ENCODE measurements around the gene NRN1L. TPM values are rescaled to one million over a fixed set of nuclear protein-coding genes. Genes with fewer than 3 reads are reported as not detected.
"Not testable (repeated sequence)": the region's sequence is repeated elsewhere in the genome, so short reads cannot be mapped to it uniquely, and the experiment has no call there.

NRN1L gene
- 1.6 TPM for total RNA-seq

GRCh38 chr16:67884684-67885083, at the start of gene NRN1L:
NRN1L (plus strand) TSS chr16:67884885; CDS start chr16:67884904, 19 bp downstream.
- peak; percentile 97 for ATAC-seq
- DNase-seq (ENCODE audit: low spot score) = peak; percentile 94
- intact Hi-C loops (cut with DNase I) = loop anchor here (5.0 kb wide), 1 partner anchor 43 kb away; no protein-coding TSS in a partner anchor

DNA sequence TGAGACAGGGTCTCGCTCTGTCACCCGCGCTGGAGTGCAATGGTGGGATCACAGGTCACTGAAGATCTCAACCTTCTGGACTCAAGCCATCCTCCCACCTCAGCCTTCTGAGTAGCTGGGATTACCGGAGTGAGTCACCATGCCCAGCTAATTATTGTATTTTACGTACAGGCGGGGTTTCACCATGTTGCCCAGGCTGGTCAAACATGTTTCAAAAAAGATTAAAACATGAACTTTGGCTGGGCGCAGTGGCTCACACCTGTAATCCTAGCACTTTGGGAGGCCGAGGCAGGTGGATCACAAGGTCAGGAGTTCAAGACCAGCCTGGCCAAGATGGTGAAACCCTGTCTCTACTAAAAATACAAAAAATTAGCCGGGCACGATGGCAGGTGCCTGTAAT, 47.5 kb upstream of the NRN1L start:
- intact Hi-C loops (cut with DNase I); DNase-seq (ENCODE audit: low spot score); ATAC-seq: not testable (repeated sequence)

GRCh38 chr16:67837811-67838210, 46.9 kb upstream of the NRN1L start:
- no peak for DNase-seq (ENCODE audit: low spot score)
- intact Hi-C loops (cut with DNase I) = no loop called here
- ATAC-seq = no peak

DNA sequence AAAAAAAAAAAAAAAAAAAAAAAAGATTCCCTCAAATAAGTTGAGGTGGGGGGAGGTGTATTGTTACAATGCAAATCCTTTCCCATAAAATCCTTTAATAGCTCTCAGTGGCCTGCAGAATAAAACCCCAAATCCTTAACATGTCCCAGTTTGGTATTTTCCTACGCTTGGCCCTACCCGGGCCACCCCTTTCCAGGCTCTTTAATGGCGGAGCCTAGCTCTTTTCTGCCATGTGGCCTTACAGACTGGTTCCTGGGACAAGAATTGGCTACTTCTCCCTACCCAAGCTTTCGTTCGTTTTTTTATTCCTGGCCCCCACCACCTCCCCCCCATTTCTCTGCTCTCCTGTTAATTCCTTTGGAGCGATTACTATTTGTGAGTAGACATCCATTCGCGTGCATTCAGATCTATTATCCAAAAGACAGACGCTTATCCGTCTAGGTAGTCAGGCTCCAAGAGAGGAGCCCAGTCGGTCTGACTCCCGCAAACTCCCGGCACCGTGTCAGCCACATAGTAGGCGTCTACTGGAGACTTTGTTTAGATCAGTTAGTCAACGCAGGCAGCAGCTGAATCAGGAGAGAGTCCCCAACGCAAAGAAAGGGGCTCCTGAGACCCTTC, 43.4 kb upstream of the NRN1L start:
- no peak for DNase-seq (ENCODE audit: low spot score)
- intact Hi-C loops (cut with DNase I) = no loop called here
- peak; percentile 0 for ATAC-seq

DNA sequence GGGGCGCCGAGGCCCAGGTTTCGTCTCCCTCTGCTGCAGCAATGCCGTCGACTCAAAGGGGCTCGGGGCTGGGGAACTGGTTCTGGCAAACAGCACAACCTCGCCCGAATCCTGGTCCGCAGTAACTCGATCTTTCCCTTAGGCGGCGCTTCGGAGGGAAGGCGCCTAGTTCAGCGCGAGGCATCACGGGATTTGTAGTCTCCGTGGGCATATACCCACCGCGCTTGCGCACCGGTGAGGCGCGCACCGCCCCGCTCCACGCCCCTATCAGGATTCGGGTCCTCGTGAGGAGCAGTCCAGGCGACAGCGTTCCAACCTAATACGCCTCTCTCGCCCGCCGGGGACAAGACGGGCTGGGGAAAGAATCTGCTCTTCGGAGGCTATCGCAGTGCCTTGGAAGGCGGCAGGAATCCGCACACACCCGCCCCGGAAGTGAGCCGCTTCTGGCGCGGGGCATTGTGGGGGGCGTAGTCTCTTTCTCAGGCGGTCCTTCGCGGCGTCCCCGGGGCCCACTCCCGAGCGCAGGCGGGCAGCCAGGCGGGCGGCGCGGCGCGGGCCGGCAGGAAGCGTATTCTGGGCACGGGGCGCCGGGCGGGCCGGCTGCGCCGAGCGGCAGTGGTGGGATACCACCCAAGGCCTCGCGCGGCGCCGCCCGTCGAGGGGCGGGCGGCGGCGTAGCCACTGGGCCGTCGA, 42.7 kb upstream of the NRN1L start, which contains the start of gene THAP11:
TSS of gene THAP11 (plus strand) at position 505 of the 693 bp plus-strand sequence. CDS start 235 bp downstream, outside the sequence.
- intact Hi-C loops (cut with DNase I) = no loop called here
- DNase-seq (ENCODE audit: low spot score) = peak; percentile 96
- peak; percentile 88 for ATAC-seq

DNA sequence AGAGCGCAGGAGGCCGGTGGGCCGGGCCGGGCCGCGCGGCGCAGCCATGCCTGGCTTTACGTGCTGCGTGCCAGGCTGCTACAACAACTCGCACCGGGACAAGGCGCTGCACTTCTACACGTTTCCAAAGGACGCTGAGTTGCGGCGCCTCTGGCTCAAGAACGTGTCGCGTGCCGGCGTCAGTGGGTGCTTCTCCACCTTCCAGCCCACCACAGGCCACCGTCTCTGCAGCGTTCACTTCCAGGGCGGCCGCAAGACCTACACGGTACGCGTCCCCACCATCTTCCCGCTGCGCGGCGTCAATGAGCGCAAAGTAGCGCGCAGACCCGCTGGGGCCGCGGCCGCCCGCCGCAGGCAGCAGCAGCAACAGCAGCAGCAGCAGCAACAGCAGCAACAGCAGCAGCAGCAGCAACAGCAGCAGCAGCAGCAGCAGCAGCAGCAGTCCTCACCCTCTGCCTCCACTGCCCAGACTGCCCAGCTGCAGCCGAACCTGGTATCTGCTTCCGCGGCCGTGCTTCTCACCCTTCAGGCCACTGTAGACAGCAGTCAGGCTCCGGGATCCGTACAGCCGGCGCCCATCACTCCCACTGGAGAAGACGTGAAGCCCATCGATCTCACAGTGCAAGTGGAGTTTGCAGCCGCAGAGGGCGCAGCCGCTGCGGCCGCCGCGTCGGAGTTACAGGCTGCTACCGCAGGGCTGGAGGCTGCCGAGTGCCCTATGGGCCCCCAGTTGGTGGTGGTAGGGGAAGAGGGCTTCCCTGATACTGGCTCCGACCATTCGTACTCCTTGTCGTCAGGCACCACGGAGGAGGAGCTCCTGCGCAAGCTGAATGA, 42.0 kb upstream of the NRN1L start:
- ATAC-seq (no peak), DNase-seq (ENCODE audit: low spot score) (peak; percentile 75)
- intact Hi-C loops (cut with DNase I) = no loop called here

DNA sequence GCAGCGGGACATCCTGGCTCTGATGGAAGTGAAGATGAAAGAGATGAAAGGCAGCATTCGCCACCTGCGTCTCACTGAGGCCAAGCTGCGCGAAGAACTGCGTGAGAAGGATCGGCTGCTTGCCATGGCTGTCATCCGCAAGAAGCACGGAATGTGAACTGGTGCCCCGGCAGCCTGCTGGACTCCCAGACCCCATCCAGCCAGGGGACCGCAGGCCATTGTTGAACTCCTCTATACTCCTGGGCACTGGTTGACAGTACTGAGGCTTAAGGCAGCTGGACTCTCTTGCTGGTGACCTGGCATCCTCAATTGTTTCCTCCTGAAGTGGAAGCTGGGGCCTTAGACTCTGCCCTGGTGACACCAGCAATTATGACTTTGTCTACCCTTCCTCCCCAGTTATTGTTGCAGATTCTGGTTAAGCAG, 41.3 kb upstream of the NRN1L start:
- DNase-seq (ENCODE audit: low spot score) (no peak), ATAC-seq (no peak)
- intact Hi-C loops (cut with DNase I) = no loop called here

DNA sequence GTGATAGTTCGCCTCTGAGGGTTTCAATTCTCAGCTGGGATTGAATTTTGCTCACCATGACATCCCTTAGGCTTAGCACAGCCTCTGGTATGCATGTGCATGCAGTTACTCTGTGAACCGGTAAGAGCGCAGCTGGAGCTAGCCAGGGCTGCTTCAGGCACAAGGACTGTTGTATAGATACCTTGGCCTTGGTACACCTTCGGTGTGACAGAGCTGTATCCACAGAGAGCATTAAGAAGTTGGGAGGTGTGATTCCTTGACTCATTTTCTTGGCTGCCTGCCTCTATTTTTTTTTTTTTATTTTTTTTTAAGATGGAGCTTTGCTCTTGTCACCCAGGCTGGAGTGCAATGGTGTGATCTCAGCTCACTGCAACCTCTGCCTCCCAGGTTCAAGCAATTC, 40.2 kb upstream of the NRN1L start:
- intact Hi-C loops (cut with DNase I) = no loop called here

GRCh38 chr16:67845291-67846062, 39.2 kb upstream of the NRN1L start:
- DNase-seq (ENCODE audit: low spot score) = no peak
- intact Hi-C loops (cut with DNase I) = no loop called here
- ATAC-seq = no peak

More for the DNA sequence above, 40.2 kb upstream of the NRN1L start:
- DNase-seq (ENCODE audit: low spot score) (no peak), ATAC-seq (no peak)

DNA sequence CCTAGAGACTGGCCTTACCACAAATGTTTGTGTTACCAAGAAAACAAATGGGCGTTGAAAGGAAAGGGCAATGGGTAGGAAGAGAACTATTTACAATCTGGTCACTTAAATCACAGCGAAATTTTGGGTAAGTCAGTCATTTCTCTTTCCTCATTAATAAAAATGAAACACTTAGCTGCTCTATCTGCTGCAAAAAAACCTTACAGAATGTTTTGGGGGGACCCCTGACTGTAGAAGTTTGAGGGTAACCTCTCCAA, 38.7 kb upstream of the NRN1L start:
- ATAC-seq = no peak

DNA sequence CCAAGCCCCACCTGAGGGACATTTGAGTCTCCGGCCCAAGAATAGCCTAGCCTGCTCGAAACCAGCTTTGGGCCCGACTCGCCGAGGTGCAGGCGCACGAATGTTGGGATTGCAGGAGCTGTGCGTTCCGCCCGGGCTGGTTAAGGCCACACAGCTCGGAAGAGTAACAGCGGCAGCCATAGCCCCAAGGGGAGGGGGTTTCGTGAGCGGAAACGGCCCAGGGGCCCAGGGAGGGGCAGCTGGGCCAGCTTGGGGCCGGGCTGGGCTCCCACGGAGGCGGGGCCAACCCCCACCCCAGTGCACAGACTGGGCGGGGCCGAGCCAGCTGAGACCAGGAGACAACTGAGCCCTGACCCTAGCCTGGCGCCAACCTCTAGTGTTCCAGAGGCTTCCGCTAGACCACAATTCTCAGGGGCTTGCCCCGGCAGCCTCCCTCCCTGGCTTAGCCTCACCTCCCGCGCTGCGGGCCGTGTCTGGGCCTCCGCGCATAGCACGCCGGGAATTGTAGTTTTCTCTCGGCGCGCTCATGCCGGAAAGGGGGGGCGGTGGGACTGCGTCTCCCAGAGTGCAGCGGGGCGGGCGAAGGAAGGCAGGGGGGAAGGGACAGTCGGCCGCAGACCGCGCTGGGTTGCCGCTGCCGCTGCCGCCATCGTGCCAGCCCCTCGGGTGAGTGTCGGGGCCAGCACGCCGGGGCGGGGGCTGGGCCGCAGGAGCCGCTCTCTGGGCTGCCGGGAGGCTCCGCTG, 38.2 kb upstream of the NRN1L start, which contains the start of gene NUTF2:
TSS of gene NUTF2 (plus strand) at position 614 of the 744 bp plus-strand sequence. CDS start 18,198 bp downstream, outside the sequence.
- ATAC-seq = peak; percentile 91
- DNase-seq (ENCODE audit: low spot score) = peak; percentile 97
- intact Hi-C loops (cut with DNase I) = no loop called here

More for the DNA sequence above, 38.7 kb upstream of the NRN1L start:
- no peak for DNase-seq (ENCODE audit: low spot score)
- intact Hi-C loops (cut with DNase I) = no loop called here

- DNase-seq (ENCODE audit: low spot score) (peak; percentile 73), ATAC-seq (peak; percentile 18)
- intact Hi-C loops (cut with DNase I) = no loop called here
Observed at GRCh38 chr16:67847064-67847861, 37.4 kb upstream of the NRN1L start, which contains the start of gene CENPT. CENPT (minus strand) TSS chr16:67847693; CDS start chr16:67833859, 13,834 bp downstream.

DNA sequence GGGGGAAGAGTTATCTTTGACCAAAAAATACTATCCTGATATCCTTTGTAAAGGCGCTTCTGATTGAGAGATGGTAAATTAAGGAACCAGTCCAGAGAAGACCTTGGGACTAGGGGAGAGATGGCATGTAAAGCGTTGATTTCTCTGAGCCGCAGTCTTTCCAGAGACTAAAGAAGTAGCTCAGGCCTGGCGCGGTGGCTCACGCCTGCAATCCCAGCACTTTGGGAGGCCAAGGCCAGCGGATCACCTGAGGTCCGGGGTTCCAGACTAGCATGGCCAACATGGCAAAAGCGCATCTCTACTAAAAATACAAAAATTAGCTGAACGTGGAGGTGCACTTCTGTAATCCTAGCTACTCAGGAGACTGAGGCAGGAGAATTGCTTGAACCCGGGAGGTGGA, 36.6 kb upstream of the NRN1L start:
- ATAC-seq (no peak), DNase-seq (ENCODE audit: low spot score) (no peak)
- intact Hi-C loops (cut with DNase I) = no loop called here

DNA sequence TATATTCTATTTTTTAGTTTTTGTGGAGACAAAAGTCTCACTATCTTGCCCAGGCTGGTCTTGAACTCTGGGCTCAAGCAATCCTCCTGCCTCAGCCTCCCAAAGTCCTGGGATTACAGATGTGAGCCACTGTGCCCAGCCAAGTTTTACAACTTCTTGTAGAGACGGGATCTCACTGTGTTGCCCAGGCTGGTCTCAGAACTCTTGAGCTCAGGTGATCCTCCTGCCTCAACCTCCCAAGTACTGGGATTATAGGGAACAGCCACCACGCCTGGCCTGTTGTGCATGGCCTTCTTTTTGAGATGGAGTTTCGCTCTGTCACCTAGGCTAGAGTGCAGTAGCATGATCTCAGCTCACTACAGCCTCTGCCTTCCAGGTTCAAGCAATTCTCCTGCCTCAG, 31.0 kb upstream of the NRN1L start:
- intact Hi-C loops (cut with DNase I) = no loop called here
- DNase-seq (ENCODE audit: low spot score) (no peak), ATAC-seq (no peak)

GRCh38 chr16:67855789-67856188, 28.9 kb upstream of the NRN1L start:
- ATAC-seq = no peak
- DNase-seq (ENCODE audit: low spot score) = no peak
- intact Hi-C loops (cut with DNase I) = no loop called here

DNA sequence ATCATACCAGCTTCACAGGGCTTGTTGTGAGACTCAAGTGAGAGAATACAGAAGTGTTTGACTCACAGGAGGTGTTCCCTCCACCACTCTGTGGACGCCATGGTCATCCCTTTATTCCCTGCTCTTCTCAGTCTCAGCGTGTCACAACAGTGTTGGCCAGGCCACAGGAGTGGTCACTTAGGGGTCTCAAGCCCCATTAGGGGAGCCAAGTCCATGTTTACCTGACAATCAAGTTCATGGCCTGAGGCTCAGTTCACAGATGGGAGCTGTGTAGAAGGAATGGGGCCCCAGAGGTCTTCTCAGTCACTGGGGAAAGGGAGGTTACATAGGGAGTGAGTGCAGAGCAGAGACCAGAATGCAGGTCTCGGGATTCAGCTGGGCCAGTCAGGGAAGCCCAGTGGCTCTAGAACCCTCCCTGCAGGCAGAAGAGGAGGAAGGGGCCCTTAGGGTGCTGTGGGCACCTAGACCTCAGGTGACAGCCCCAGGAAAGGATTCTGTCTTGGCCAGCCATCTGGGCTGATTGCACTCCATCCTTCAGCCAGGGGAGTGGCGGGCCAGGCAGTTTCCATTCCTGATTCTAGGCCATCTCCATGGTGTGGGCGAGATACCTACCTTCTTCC, 27.6 kb upstream of the NRN1L start:
- ATAC-seq (peak; percentile 5), DNase-seq (ENCODE audit: low spot score) (no peak)
- intact Hi-C loops (cut with DNase I) = no loop called here

Data from sciatic nerve (tissue), 2 donors.